NK-92 treated with Interleukin-12 subunit alpha and Interleukin-12 subunit beta, amount 100 ng/mL, for 24 hours (cell line): ENCODE data around the gene EOGT.

ENCODE experiments used
- DNase-seq: peaks from one replicate; lab custom pipeline; 2025; lab: John Stamatoyannopoulos, UW

EOGT gene

GRCh38 chr3:68963376-68963775 lies 50.1 kb downstream of the EOGT start:
- DNase-seq = no peak

- DNase-seq = no peak
Measured at GRCh38 chr3:68958932-68959331, 54.6 kb downstream of the EOGT start.

GRCh38 chr3:68957895-68958294 lies 55.6 kb downstream of the EOGT start:
- DNase-seq = no peak

GRCh38 chr3:68953816-68954444 lies 59.6 kb downstream of the EOGT start:
- no peak for DNase-seq

GRCh38 chr3:68945225-68945624 lies 68.3 kb downstream of the EOGT start:
- no peak for DNase-seq

GRCh38 chr3:68943753-68944500 lies 69.6 kb downstream of the EOGT start:
- no peak for DNase-seq

- DNase-seq = no peak
Measured at GRCh38 chr3:68941055-68941454, 72.4 kb downstream of the EOGT start.

- DNase-seq = no peak
Measured at GRCh38 chr3:68936856-68937255, 76.6 kb downstream of the EOGT start.

GRCh38 chr3:68935778-68936177 lies 77.7 kb downstream of the EOGT start:
- DNase-seq = no peak

GRCh38 chr3:68931406-68932149 lies 81.9 kb downstream of the EOGT start:
- DNase-seq = no peak
